ENCODE measurements around the gene NMUR1.

Gene NMUR1

GRCh38 chr2:231524477-231525247 lies 5.6 kb downstream of the NMUR1 start:
- Histone ChIP-seq H3K4me3 (ENCODE audit: extremely low read depth, insufficient read depth, low read length, poor library complexity, severe bottlenecking) (no peak overlapping the region), H3K9me3 (ENCODE audit: control insufficient read depth, low read length) (no peaks in the 10 kb centered on the region), H3K36me3 (ENCODE audit: control insufficient read depth, insufficient read depth, low read length) (no peaks in the 10 kb centered on the region), H3K4me1 (ENCODE audit: control insufficient read depth, insufficient read depth, low read length, poor library complexity, severe bottlenecking) (no peaks in the 10 kb centered on the region), H3K27ac (ENCODE audit: low read depth, low read length, severe bottlenecking) (no peak overlapping the region)
- WGBS, 2 experiments (ENCODE audit: insufficient coverage in 2 of 2), result 89 to 93% methylated on average over 11 to 13 of the region's 16 CpGs

- 86 to 96% methylated on average over 8 of the region's 11 CpGs for WGBS, 2 experiments (ENCODE audit: insufficient coverage in 2 of 2)
- Histone ChIP-seq H3K27ac (ENCODE audit: low read depth, low read length, severe bottlenecking) (no peak overlapping the region), H3K9me3 (ENCODE audit: control insufficient read depth, low read length) (no peaks in the 10 kb centered on the region), H3K36me3 (ENCODE audit: control insufficient read depth, insufficient read depth, low read length) (no peaks in the 10 kb centered on the region), H3K4me3 (ENCODE audit: extremely low read depth, insufficient read depth, low read length, poor library complexity, severe bottlenecking) (no peak overlapping the region), H3K4me1 (ENCODE audit: control insufficient read depth, insufficient read depth, low read length, poor library complexity, severe bottlenecking) (no peaks in the 10 kb centered on the region)
Measured at GRCh38 chr2:231523451-231524285, 6.6 kb downstream of the NMUR1 start.

- Histone ChIP-seq H3K27ac (ENCODE audit: low read depth, low read length, severe bottlenecking) (no peak overlapping the region), H3K4me1 (ENCODE audit: control insufficient read depth, insufficient read depth, low read length, poor library complexity, severe bottlenecking) (no peaks in the 10 kb centered on the region), H3K4me3 (ENCODE audit: extremely low read depth, insufficient read depth, low read length, poor library complexity, severe bottlenecking) (no peak overlapping the region), H3K36me3 (ENCODE audit: control insufficient read depth, insufficient read depth, low read length) (no peaks in the 10 kb centered on the region), H3K9me3 (ENCODE audit: control insufficient read depth, low read length) (no peaks in the 10 kb centered on the region)
- WGBS, 2 experiments (ENCODE audit: insufficient coverage in 2 of 2), result 76 to 80% methylated on average over 4 to 5 of the region's 8 CpGs
Measured at GRCh38 chr2:231522418-231523180, 7.6 kb downstream of the NMUR1 start.

- no peaks in the 10 kb centered on the region for H3K36me3 ChIP-seq (ENCODE audit: control insufficient read depth, insufficient read depth, low read length)
- no peaks in the 10 kb centered on the region for H3K9me3 ChIP-seq (ENCODE audit: control insufficient read depth, low read length)
- H3K4me3 ChIP-seq (ENCODE audit: extremely low read depth, insufficient read depth, low read length, poor library complexity, severe bottlenecking), result no peak overlapping the region
- H3K27ac ChIP-seq (ENCODE audit: low read depth, low read length, severe bottlenecking), result no peak overlapping the region
- WGBS, 2 experiments (ENCODE audit: insufficient coverage in 2 of 2), result 66 to 72% methylated on average over 3 of the region's 3 CpGs
- H3K4me1 ChIP-seq (ENCODE audit: control insufficient read depth, insufficient read depth, low read length, poor library complexity, severe bottlenecking), result no peaks in the 10 kb centered on the region
Measured at GRCh38 chr2:231521443-231521842, 8.8 kb downstream of the NMUR1 start.

- H3K4me1 ChIP-seq (ENCODE audit: control insufficient read depth, insufficient read depth, low read length, poor library complexity, severe bottlenecking), result no peaks in the 10 kb centered on the region
- no peak overlapping the region for H3K27ac ChIP-seq (ENCODE audit: low read depth, low read length, severe bottlenecking)
- no peak overlapping the region for H3K4me3 ChIP-seq (ENCODE audit: extremely low read depth, insufficient read depth, low read length, poor library complexity, severe bottlenecking)
- no peaks in the 10 kb centered on the region for H3K36me3 ChIP-seq (ENCODE audit: control insufficient read depth, insufficient read depth, low read length)
- no peaks in the 10 kb centered on the region for H3K9me3 ChIP-seq (ENCODE audit: control insufficient read depth, low read length)
- WGBS, 2 experiments (ENCODE audit: insufficient coverage in 2 of 2), result 95 to 98% methylated on average over 4 of the region's 4 CpGs
Measured at GRCh38 chr2:231519975-231520555, 10.2 kb downstream of the NMUR1 start.

GRCh38 chr2:231518771-231519170 lies 11.5 kb downstream of the NMUR1 start:
- Histone ChIP-seq H3K4me3 (ENCODE audit: extremely low read depth, insufficient read depth, low read length, poor library complexity, severe bottlenecking) (no peak overlapping the region), H3K36me3 (ENCODE audit: control insufficient read depth, insufficient read depth, low read length) (no peaks in the 10 kb centered on the region), H3K4me1 (ENCODE audit: control insufficient read depth, insufficient read depth, low read length, poor library complexity, severe bottlenecking) (no peaks in the 10 kb centered on the region), H3K27ac (ENCODE audit: low read depth, low read length, severe bottlenecking) (no peak overlapping the region), H3K9me3 (ENCODE audit: control insufficient read depth, low read length) (no peaks in the 10 kb centered on the region)
- WGBS, 2 experiments (ENCODE audit: insufficient coverage in 2 of 2), result 87 to 97% methylated on average over 3 to 5 of the region's 5 CpGs

- 83 to 94% methylated on average over 1 to 3 of the region's 4 CpGs for WGBS, 2 experiments (ENCODE audit: insufficient coverage in 2 of 2)
- Histone ChIP-seq H3K9me3 (ENCODE audit: control insufficient read depth, low read length) (no peaks in the 10 kb centered on the region), H3K36me3 (ENCODE audit: control insufficient read depth, insufficient read depth, low read length) (no peaks in the 10 kb centered on the region), H3K4me3 (ENCODE audit: extremely low read depth, insufficient read depth, low read length, poor library complexity, severe bottlenecking) (no peak overlapping the region), H3K4me1 (ENCODE audit: control insufficient read depth, insufficient read depth, low read length, poor library complexity, severe bottlenecking) (no peaks in the 10 kb centered on the region), H3K27ac (ENCODE audit: low read depth, low read length, severe bottlenecking) (no peak overlapping the region)
Measured at GRCh38 chr2:231515603-231516002, 14.6 kb downstream of the NMUR1 start.

GRCh38 chr2:231514951-231515297 lies 15.3 kb downstream of the NMUR1 start:
- 57 to 75% methylated on average over 2 to 3 of the region's 7 CpGs for WGBS, 2 experiments (ENCODE audit: insufficient coverage in 2 of 2)
- H3K4me1 ChIP-seq (ENCODE audit: control insufficient read depth, insufficient read depth, low read length, poor library complexity, severe bottlenecking), result no peaks in the 10 kb centered on the region
- no peak overlapping the region for H3K27ac ChIP-seq (ENCODE audit: low read depth, low read length, severe bottlenecking)
- H3K9me3 ChIP-seq (ENCODE audit: control insufficient read depth, low read length), result no peaks in the 10 kb centered on the region
- no peaks in the 10 kb centered on the region for H3K36me3 ChIP-seq (ENCODE audit: control insufficient read depth, insufficient read depth, low read length)
- peak overlapping the region; percentile 59 for H3K4me3 ChIP-seq (ENCODE audit: extremely low read depth, insufficient read depth, low read length, poor library complexity, severe bottlenecking)

GRCh38 chr2:231514225-231514950 lies 15.9 kb downstream of the NMUR1 start:
- peak overlapping the region; percentile 90 for H3K27ac ChIP-seq (ENCODE audit: low read depth, low read length, severe bottlenecking)
- WGBS, 2 experiments (ENCODE audit: insufficient coverage in 2 of 2), result 5% methylated on average over 66 to 67 of the region's 87 CpGs
- H3K9me3 ChIP-seq (ENCODE audit: control insufficient read depth, low read length), result no peaks in the 10 kb centered on the region
- H3K4me3 ChIP-seq (ENCODE audit: extremely low read depth, insufficient read depth, low read length, poor library complexity, severe bottlenecking), result peak overlapping the region; percentile 59
- no peaks in the 10 kb centered on the region for H3K4me1 ChIP-seq (ENCODE audit: control insufficient read depth, insufficient read depth, low read length, poor library complexity, severe bottlenecking)
- no peaks in the 10 kb centered on the region for H3K36me3 ChIP-seq (ENCODE audit: control insufficient read depth, insufficient read depth, low read length)

- peak overlapping the region; percentile 90 for H3K27ac ChIP-seq (ENCODE audit: low read depth, low read length, severe bottlenecking)
- no peaks in the 10 kb centered on the region for H3K4me1 ChIP-seq (ENCODE audit: control insufficient read depth, insufficient read depth, low read length, poor library complexity, severe bottlenecking)
- 0% methylated on average over 1 to 3 of the region's 7 CpGs for WGBS, 2 experiments (ENCODE audit: insufficient coverage in 2 of 2)
- no peaks in the 10 kb centered on the region for H3K36me3 ChIP-seq (ENCODE audit: control insufficient read depth, insufficient read depth, low read length)
- peak overlapping the region; percentile 59 for H3K4me3 ChIP-seq (ENCODE audit: extremely low read depth, insufficient read depth, low read length, poor library complexity, severe bottlenecking)
- no peaks in the 10 kb centered on the region for H3K9me3 ChIP-seq (ENCODE audit: control insufficient read depth, low read length)
Measured at GRCh38 chr2:231513746-231514224, 16.5 kb downstream of the NMUR1 start.
